DOHH2 (cell line): Measurements from ENCODE around the gene GBGT1.

ENCODE experiments used
- H3F3A ChIP-seq: fragments of 200-600 bp; sonication (generic), shearing (Covaris generic); 2 replicates; pipeline ENCODE4 v1.6.0; 2016; ENCODE audit warnings: antibody characterized with exemption, mild to moderate bottlenecking; ENCODE audit not compliant: control insufficient read depth, insufficient read depth
- H3K27ac ChIP-seq: fragments of 200-600 bp; sonication (generic); 2 replicates; pipeline ENCODE4 v1.5.1; 2014; ENCODE audit warnings: low read depth, mild to moderate bottlenecking, low read length, moderate library complexity
- H3K27me3 ChIP-seq: fragments of 200-600 bp; sonication (generic); 2 replicates; pipeline ENCODE4 v1.6.1; 2014; ENCODE audit warnings: mild to moderate bottlenecking, low read length, mixed read lengths; ENCODE audit not compliant: control insufficient read depth
- H3K36me3 ChIP-seq: fragments of 200-600 bp; sonication (generic); 2 replicates; pipeline ENCODE4 v1.6.1; 2014; ENCODE audit warnings: mild to moderate bottlenecking, low read length, moderate library complexity, mixed read lengths; ENCODE audit not compliant: control insufficient read depth
- H3K4me1 ChIP-seq: fragments of 200-600 bp; sonication (generic); 2 replicates; pipeline ENCODE4 v1.6.1; 2014; ENCODE audit warnings: mild to moderate bottlenecking, low read length, mixed read lengths; ENCODE audit not compliant: control insufficient read depth
- H3K4me2 ChIP-seq: fragments of 200-600 bp; sonication (generic); 2 replicates; pipeline ENCODE4 v1.6.0; 2014; ENCODE audit warnings: mild to moderate bottlenecking, low read length, moderate library complexity
- H3K4me3 ChIP-seq: fragments of 200-600 bp; sonication (generic); 2 replicates; pipeline ENCODE4 v1.5.1; 2014; ENCODE audit warnings: mild to moderate bottlenecking, low read length, mixed read lengths
- H3K79me2 ChIP-seq: fragments of 200-600 bp; sonication (generic); 2 replicates; pipeline ENCODE4 v1.6.1; 2014; ENCODE audit warnings: mild to moderate bottlenecking, low read length, mixed read lengths; ENCODE audit not compliant: control insufficient read depth
- H3K9me2 ChIP-seq: fragments of 200-600 bp; sonication (generic); replicated peaks from 2 replicates; pipeline ENCODE4 v1.6.1; 2014; ENCODE audit warnings: mild to moderate bottlenecking, low read length, mixed read lengths; ENCODE audit not compliant: control insufficient read depth
- H3K9me3 ChIP-seq: fragments of 200-600 bp; sonication (generic); 2 replicates; pipeline ENCODE4 v1.6.1; 2014; ENCODE audit warnings: antibody characterized with exemption, low read length, mixed read lengths; ENCODE audit not compliant: control insufficient read depth, insufficient read depth
- H4K20me1 ChIP-seq: fragments of 200-600 bp; sonication (generic); 2 replicates; pipeline ENCODE4 v1.6.0; 2014; ENCODE audit warnings: low read depth, mild to moderate bottlenecking, antibody characterized with exemption, low read length, moderate library complexity; ENCODE audit not compliant: control insufficient read depth, insufficient read depth
- EZH2phosphoT487 ChIP-seq: fragments of 200-600 bp; sonication (generic); IDR thresholded peaks from 2 replicates; pipeline ENCODE4 v1.6.1; 2017; ENCODE audit warnings: borderline replicate concordance, mild to moderate bottlenecking, antibody characterized with exemption, low read length, moderate library complexity, mixed read lengths
- TF ChIP-seq, protein P1 (sequence below): fragments of 200-600 bp; sonication (generic); IDR thresholded peaks from one replicate; pipeline ENCODE4 v1.5.1; 2014; ENCODE audit warnings: antibody characterized with exemption, mild to moderate bottlenecking, low read depth, low read length; ENCODE audit not compliant: poor library complexity, severe bottlenecking

Gene GBGT1

DNA sequence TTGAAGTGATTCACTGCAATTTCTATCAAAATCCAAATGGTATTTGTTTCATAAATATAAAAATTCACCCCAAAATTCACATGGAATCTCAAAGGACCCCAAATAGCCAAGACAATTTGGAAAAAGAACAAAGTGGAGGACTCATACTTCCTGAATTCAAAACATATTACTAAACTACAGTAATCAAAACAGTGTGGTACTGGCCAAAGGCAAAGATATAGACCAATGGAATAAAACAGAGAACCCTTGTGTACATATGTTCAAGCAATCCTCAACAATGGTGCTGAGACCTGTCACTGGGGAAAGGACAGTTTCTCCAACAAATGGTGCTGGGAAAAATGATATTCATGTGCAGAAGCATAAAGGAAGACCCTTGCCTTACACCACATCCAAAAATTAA, 31.3 kb upstream of the GBGT1 start:
- H3K79me2 ChIP-seq: no peaks in the 10 kb centered on the region
- H3F3A ChIP-seq: no peaks in the 10 kb centered on the region
- H3K4me3 ChIP-seq: no peak overlapping the region
- H4K20me1 ChIP-seq: no peaks in the 10 kb centered on the region
- no peaks in the 10 kb centered on the region for H3K9me3 ChIP-seq
- H3K36me3 ChIP-seq: no peaks in the 10 kb centered on the region
- TF ChIP-seq, protein P1, sequence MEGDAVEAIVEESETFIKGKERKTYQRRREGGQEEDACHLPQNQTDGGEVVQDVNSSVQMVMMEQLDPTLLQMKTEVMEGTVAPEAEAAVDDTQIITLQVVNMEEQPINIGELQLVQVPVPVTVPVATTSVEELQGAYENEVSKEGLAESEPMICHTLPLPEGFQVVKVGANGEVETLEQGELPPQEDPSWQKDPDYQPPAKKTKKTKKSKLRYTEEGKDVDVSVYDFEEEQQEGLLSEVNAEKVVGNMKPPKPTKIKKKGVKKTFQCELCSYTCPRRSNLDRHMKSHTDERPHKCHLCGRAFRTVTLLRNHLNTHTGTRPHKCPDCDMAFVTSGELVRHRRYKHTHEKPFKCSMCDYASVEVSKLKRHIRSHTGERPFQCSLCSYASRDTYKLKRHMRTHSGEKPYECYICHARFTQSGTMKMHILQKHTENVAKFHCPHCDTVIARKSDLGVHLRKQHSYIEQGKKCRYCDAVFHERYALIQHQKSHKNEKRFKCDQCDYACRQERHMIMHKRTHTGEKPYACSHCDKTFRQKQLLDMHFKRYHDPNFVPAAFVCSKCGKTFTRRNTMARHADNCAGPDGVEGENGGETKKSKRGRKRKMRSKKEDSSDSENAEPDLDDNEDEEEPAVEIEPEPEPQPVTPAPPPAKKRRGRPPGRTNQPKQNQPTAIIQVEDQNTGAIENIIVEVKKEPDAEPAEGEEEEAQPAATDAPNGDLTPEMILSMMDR: no peak
- no peak for TF ChIP-seq EZH2phosphoT487
- no peaks in the 10 kb centered on the region for H3K27me3 ChIP-seq
- H3K9me2 ChIP-seq: no peaks in the 10 kb centered on the region
- no peaks in the 10 kb centered on the region for H3K4me1 ChIP-seq
- no peak overlapping the region for H3K27ac ChIP-seq
- H3K4me2 ChIP-seq: no peak overlapping the region

DNA sequence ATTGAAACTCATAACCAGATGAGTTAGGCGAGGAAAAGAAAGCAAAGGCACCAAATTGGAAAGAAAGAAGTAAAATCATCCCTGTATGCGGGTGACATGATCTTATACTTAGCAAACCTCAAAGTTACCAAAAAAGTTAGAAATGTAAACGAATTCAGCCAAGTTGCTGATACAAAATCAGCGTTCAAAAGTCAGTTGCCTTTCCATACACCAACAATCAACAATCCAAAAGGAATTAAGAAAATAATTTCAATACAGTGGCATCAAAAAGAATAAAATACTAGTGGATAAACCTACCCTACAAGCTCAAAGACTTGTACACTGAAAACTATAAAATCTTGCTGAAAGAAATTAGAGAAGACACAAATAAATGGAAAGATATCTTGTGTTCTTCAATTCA, 30.9 kb upstream of the GBGT1 start:
- Histone ChIP-seq H3F3A (no peaks in the 10 kb centered on the region), H3K27ac (no peak overlapping the region), H4K20me1 (no peaks in the 10 kb centered on the region), H3K9me3 (no peaks in the 10 kb centered on the region), H3K27me3 (no peaks in the 10 kb centered on the region), H3K4me1 (no peaks in the 10 kb centered on the region), H3K9me2 (no peaks in the 10 kb centered on the region), H3K36me3 (no peaks in the 10 kb centered on the region), H3K4me2 (no peak overlapping the region), H3K79me2 (no peaks in the 10 kb centered on the region), H3K4me3 (no peak overlapping the region)
- TF ChIP-seq, protein P1: no peak
- TF ChIP-seq EZH2phosphoT487: no peak

DNA sequence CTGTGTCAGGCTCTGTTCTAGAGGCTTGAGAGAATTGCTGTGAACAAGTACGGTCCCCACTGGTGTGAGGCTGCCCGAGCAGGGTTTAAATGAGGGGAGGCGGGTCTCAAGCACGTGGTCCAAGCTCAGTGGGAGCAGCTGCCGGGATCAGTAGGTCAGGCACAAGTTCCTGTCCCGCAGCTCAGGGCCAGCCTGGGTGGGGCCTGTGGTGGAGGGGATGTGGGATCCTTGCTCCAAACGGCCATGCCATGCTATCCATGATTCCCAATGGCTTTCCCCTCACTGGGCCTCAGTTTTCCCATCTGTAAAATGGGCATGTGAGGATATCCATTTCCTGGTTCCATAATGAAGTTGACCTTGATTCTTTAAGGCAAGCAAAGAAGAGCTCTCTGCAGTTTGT, 28.3 kb upstream of the GBGT1 start:
- H3K79me2 ChIP-seq: no peaks in the 10 kb centered on the region
- no peaks in the 10 kb centered on the region for H3K4me1 ChIP-seq
- no peaks in the 10 kb centered on the region for H3K9me3 ChIP-seq
- no peaks in the 10 kb centered on the region for H4K20me1 ChIP-seq
- no peak overlapping the region for H3K4me2 ChIP-seq
- H3K4me3 ChIP-seq: no peak overlapping the region
- H3K27ac ChIP-seq: no peak overlapping the region
- no peaks in the 10 kb centered on the region for H3F3A ChIP-seq
- no peaks in the 10 kb centered on the region for H3K9me2 ChIP-seq
- no peaks in the 10 kb centered on the region for H3K36me3 ChIP-seq
- TF ChIP-seq EZH2phosphoT487: no peak
- TF ChIP-seq, protein P1: no peak
- no peaks in the 10 kb centered on the region; the same call in 1 of the 2 replicates for H3K27me3 ChIP-seq

DNA sequence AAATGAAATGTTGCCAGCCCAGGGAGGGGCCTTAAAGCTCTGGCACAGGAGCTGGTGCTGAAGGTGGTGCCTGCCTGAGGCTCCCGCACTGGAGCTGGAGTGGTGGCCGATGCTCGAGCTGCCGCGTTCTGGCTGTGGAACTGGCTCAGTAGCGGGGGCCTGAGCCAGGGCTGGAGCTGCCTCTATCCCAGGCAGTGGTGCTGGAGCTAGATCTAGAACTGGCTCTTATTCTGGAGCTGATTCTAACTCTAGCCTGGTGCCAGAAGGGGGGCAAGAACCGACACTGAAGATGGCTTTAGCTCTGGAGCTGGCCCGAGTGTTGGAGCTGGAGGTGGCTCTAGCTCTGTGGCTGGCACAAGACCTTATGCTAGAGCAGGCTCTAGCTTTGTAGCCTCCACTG, 26.1 kb upstream of the GBGT1 start:
- Histone ChIP-seq H3K36me3 (no peaks in the 10 kb centered on the region), H3K9me2 (no peaks in the 10 kb centered on the region), H3K4me3 (no peak overlapping the region), H3K79me2 (no peaks in the 10 kb centered on the region), H4K20me1 (no peaks in the 10 kb centered on the region), H3F3A (no peaks in the 10 kb centered on the region), H3K27ac (no peak overlapping the region), H3K9me3 (no peaks in the 10 kb centered on the region), H3K4me1 (no peaks in the 10 kb centered on the region), H3K27me3 (peaks cover 3% of the 10 kb centered on the region), H3K4me2 (no peak overlapping the region)
- TF ChIP-seq EZH2phosphoT487: no peak
- TF ChIP-seq, protein P1: no peak
